Activated B cell treated with CpG ODN at 0.5 μM for 24 hours (primary cell): ENCODE data around the gene ENG. TPM values are rescaled to one million over a fixed set of nuclear protein-coding genes. Genes with fewer than 3 reads are reported as not detected.

ENCODE experiments used
- ATAC-seq: fragments of 200-7000 bp; cut with Tn5 transposase; one replicate; pipeline ENCODE4 v1.10.0; 2021; ENCODE audit warnings: low read depth, mild to moderate bottlenecking, moderate library complexity
- CTCF ChIA-PET: fragments of 350-600 bp; sonication (Branson Sonifier 250); formaldehyde crosslinking; loops from one replicate; lab custom pipeline; 2021; ENCODE audit warnings: antibody characterized with exemption; lab: Charles Lee
- POLR2A ChIA-PET: fragments of 350-600 bp; sonication (Branson Sonifier 250); formaldehyde crosslinking; loops from one replicate; lab custom pipeline; 2021; ENCODE audit warnings: antibody characterized with exemption; lab: Charles Lee
- DNase-seq: peaks from one replicate; pipeline ENCODE4 v3.0.0; 2022
- H3K27ac Mint-ChIP-seq: one replicate; pipeline ENCODE4 v1.8.0; 2020; ENCODE audit warnings: mixed read lengths
- H3K27me3 Mint-ChIP-seq: one replicate; pipeline ENCODE4 v1.8.0; 2021; ENCODE audit warnings: mixed read lengths
- H3K36me3 Mint-ChIP-seq: one replicate; pipeline ENCODE4 v1.8.0; 2021; ENCODE audit warnings: low read depth, mixed read lengths
- H3K4me1 Mint-ChIP-seq: one replicate; pipeline ENCODE4 v1.8.0; 2021; ENCODE audit warnings: mixed read lengths
- H3K4me3 Mint-ChIP-seq: one replicate; pipeline ENCODE4 v1.8.0; 2020; ENCODE audit warnings: mild to moderate bottlenecking, mixed read lengths
- H3K9me3 Mint-ChIP-seq: one replicate; pipeline ENCODE4 v1.8.0; 2020; ENCODE audit warnings: mixed read lengths
- CTCF ChIP-seq: fragments of 200-600 bp; IDR thresholded peaks from one replicate; pipeline ENCODE4 v1.8.0; 2022; ENCODE audit warnings: antibody characterized with exemption, mild to moderate bottlenecking
- intact Hi-C: fragments of 100-400 bp; cut with micrococcal nuclease; formaldehyde crosslinking; loops from one replicate; pipeline ENCODE4 v1.15.1; 2024
- total RNA-seq: library from RNA; stranded (reverse); gene quantifications from 2 replicates; pipeline ENCODE4 v1.2.3, GENCODE V29; 2022

ENG gene
- total RNA-seq, 1 donor from 2014 or later, result 6.1 TPM

GRCh38 chr9:127769929-127770582, 84.4 kb downstream of the ENG start:
- CTCF ChIA-PET, result interaction anchor here (0.7 to 4.1 kb wide), 5 partner anchors 9 to 100 kb away, joined by 3 to 32 read pairs (median 11); partner anchors contain the start of genes CDK9 and TOR2A
- H3K9me3 Mint-ChIP-seq, result no peaks in the 10 kb centered on the region
- H3K36me3 Mint-ChIP-seq, result peaks cover 75% of the 10 kb centered on the region
- ATAC-seq (no peak), DNase-seq (no peak)
- no peak for TF ChIP-seq CTCF
- intact Hi-C loops, result loop anchor here (2.0 to 5.0 kb wide), 3 partner anchors 17 to 297 kb away; partner anchors contain the start of genes NAIF1, SLC25A25 and STXBP1
- POLR2A ChIA-PET, result interaction anchor here (0.7 to 7.6 kb wide), 12 partner anchors 10 to 358 kb away, joined by 3 to 96 read pairs (median 6); partner anchors contain the start of genes CDK9, FPGS, LRSAM1 and RPL12
- H3K27me3 Mint-ChIP-seq, result no peaks in the 10 kb centered on the region
- peak overlapping the region; percentile 93 for H3K4me3 Mint-ChIP-seq
- peak overlapping the region; percentile 93 for H3K27ac Mint-ChIP-seq
- peaks cover 74% of the 10 kb centered on the region for H3K4me1 Mint-ChIP-seq

- Mint-ChIP-seq H3K27me3 (no peaks in the 10 kb centered on the region), H3K27ac (peak overlapping the region; percentile 80), H3K9me3 (no peaks in the 10 kb centered on the region), H3K36me3 (peaks cover 75% of the 10 kb centered on the region), H3K4me1 (peaks cover 74% of the 10 kb centered on the region), H3K4me3 (peak overlapping the region; percentile 38)
- intact Hi-C loops, result no loop called here
- ATAC-seq (no peak), DNase-seq (no peak)
- ChIA-PET POLR2A (interaction anchor here (1.6 to 7.6 kb wide), 5 partner anchors 10 to 147 kb away, joined by 3 to 96 read pairs (median 27); partner anchors contain the start of genes CDK9, FPGS, SH2D3C and TOR2A), CTCF (interaction anchor here (1.3 to 4.1 kb wide), 2 partner anchors 9 to 15 kb away, joined by 3 to 32 read pairs; partner anchors contain the start of genes CDK9 and SH2D3C)
- no peak for TF ChIP-seq CTCF
These were observed 85.4 kb downstream of the ENG start for GRCh38 chr9:127769101-127769500.

- no peak for TF ChIP-seq CTCF
- Mint-ChIP-seq H3K36me3 (peaks cover 75% of the 10 kb centered on the region), H3K4me1 (peaks cover 74% of the 10 kb centered on the region), H3K27ac (peak overlapping the region; percentile 80), H3K9me3 (no peaks in the 10 kb centered on the region), H3K27me3 (no peaks in the 10 kb centered on the region), H3K4me3 (peak overlapping the region; percentile 38)
- intact Hi-C loops, result no loop called here
- ATAC-seq, result no peak
- CTCF ChIA-PET, result interaction anchor here (1.3 to 4.1 kb wide), 2 partner anchors 9 to 15 kb away, joined by 3 to 32 read pairs; partner anchors contain the start of genes CDK9 and SH2D3C
- POLR2A ChIA-PET, result interaction anchor here (1.6 to 7.6 kb wide), 3 partner anchors 15 to 147 kb away, joined by 3 to 96 read pairs (median 5); partner anchors contain the start of genes CDK9 and TOR2A
- DNase-seq, result no peak
These were observed 85.8 kb downstream of the ENG start for GRCh38 chr9:127768698-127769097.

GRCh38 chr9:127767909-127768331, 86.5 kb downstream of the ENG start:
- Mint-ChIP-seq H3K27me3 (no peaks in the 10 kb centered on the region), H3K4me3 (no peak overlapping the region)
- POLR2A ChIA-PET, result interaction anchor here (0.6 to 7.6 kb wide), 4 partner anchors 8 to 16 kb away, joined by 3 to 96 read pairs (median 8); partner anchors contain the start of gene CDK9

More at GRCh38 chr9:127767909-127768331, 86.5 kb downstream of the ENG start:
- ATAC-seq (no peak), DNase-seq (no peak)
- Mint-ChIP-seq H3K36me3 (peaks cover 74% of the 10 kb centered on the region), H3K27ac (peak overlapping the region; percentile 86), H3K4me1 (peaks cover 80% of the 10 kb centered on the region), H3K9me3 (no peaks in the 10 kb centered on the region)
- intact Hi-C loops, result no loop called here
- CTCF ChIA-PET, result interaction anchor here (1.3 to 1.5 kb wide), 2 partner anchors 10 to 33 kb away, joined by 3 to 5 read pairs; partner anchors contain the start of genes SH2D3C and TOR2A
- no peak for TF ChIP-seq CTCF
